Measurements from ENCODE around the gene SOX5. TPM values are rescaled to one million over a fixed set of nuclear protein-coding genes. Genes with fewer than 3 reads are reported as not detected.

SOX5 gene
- total and polyA plus RNA-seq, 2 experiments from 2014 or later: 14.8 to 26.4 TPM

GRCh38 chr12:23555180-23555824 lies 394.2 kb downstream of the SOX5 start:
- no peaks in the 10 kb centered on the region for H4K20me1 ChIP-seq (ENCODE audit: insufficient read depth, poor library complexity, severe bottlenecking)
- no peak for TF ChIP-seq EZH2phosphoT487 (IDR thresholded peaks at IDR 0.05; ENCODE audit: low read depth, severe bottlenecking, unreplicated experiment)
- H3K36me3 ChIP-seq (replicated peaks; ENCODE audit: insufficient read depth, low read depth): no peaks in the 10 kb centered on the region
- no peak overlapping the region for H3K27ac ChIP-seq
- H3K4me2 ChIP-seq: no peak overlapping the region
- no peaks in the 10 kb centered on the region for H3K9me2 ChIP-seq (replicated peaks; ENCODE audit: insufficient read depth)
- H2AFZ ChIP-seq: no peak overlapping the region
- H3K4me3 ChIP-seq: no peak overlapping the region
- 80% methylated on average over 4 of the region's 4 CpGs for WGBS (ENCODE audit: low lambda C conversion rate, missing lambda C conversion rate)
- no peaks in the 10 kb centered on the region for H3K79me2 ChIP-seq
- no peak for DNase-seq (ENCODE audit: low spot score)
- H3K9me3 ChIP-seq (ENCODE audit: low read depth): no peaks in the 10 kb centered on the region
- peaks cover 7% of the 10 kb centered on the region for H3K4me1 ChIP-seq (ENCODE audit: insufficient read depth)
- no peaks in the 10 kb centered on the region for H3K27me3 ChIP-seq

GRCh38 chr12:23552417-23552816 lies 397.1 kb downstream of the SOX5 start:
- no peak for TF ChIP-seq EZH2 (IDR thresholded peaks at IDR 0.05; ENCODE audit: borderline replicate concordance)
- TF ChIP-seq EZH2phosphoT487 (IDR thresholded peaks at IDR 0.05; ENCODE audit: low read depth, severe bottlenecking, unreplicated experiment): no peak
- no peak for TF ChIP-seq CTCF (IDR thresholded peaks at IDR 0.05; ENCODE audit: poor library complexity)
- no peaks in the 10 kb centered on the region for H3K9me3 ChIP-seq (ENCODE audit: low read depth)
- no peak overlapping the region for H3K27ac ChIP-seq
- H3K4me1 ChIP-seq (ENCODE audit: insufficient read depth): peaks cover 15% of the 10 kb centered on the region
- no peak overlapping the region for H2AFZ ChIP-seq
- H3K27me3 ChIP-seq: no peaks in the 10 kb centered on the region
- H4K20me1 ChIP-seq (ENCODE audit: insufficient read depth, poor library complexity, severe bottlenecking): no peaks in the 10 kb centered on the region
- H3K36me3 ChIP-seq (replicated peaks; ENCODE audit: insufficient read depth, low read depth): no peaks in the 10 kb centered on the region
- 91% methylated on average over 1 of the region's 1 CpG for WGBS (ENCODE audit: low lambda C conversion rate, missing lambda C conversion rate)
- H3K4me3 ChIP-seq: no peak overlapping the region
- H3K79me2 ChIP-seq: no peaks in the 10 kb centered on the region
- no peak overlapping the region for H3K4me2 ChIP-seq
- no peak for DNase-seq (ENCODE audit: low spot score)
- no peaks in the 10 kb centered on the region for H3K9me2 ChIP-seq (replicated peaks; ENCODE audit: insufficient read depth)

- Histone ChIP-seq H3K27me3 (no peaks in the 10 kb centered on the region), H3K9me3 (ENCODE audit: low read depth) (no peaks in the 10 kb centered on the region), H3K4me3 (no peak overlapping the region), H3K36me3 (replicated peaks; ENCODE audit: insufficient read depth, low read depth) (no peaks in the 10 kb centered on the region), H3K27ac (no peak overlapping the region), H3K4me1 (ENCODE audit: insufficient read depth) (peaks cover 15% of the 10 kb centered on the region), H3K4me2 (no peak overlapping the region), H4K20me1 (ENCODE audit: insufficient read depth, poor library complexity, severe bottlenecking) (no peaks in the 10 kb centered on the region), H2AFZ (no peak overlapping the region), H3K9me2 (replicated peaks; ENCODE audit: insufficient read depth) (no peaks in the 10 kb centered on the region), H3K79me2 (no peaks in the 10 kb centered on the region)
- TF ChIP-seq EZH2phosphoT487 (IDR thresholded peaks at IDR 0.05; ENCODE audit: low read depth, severe bottlenecking, unreplicated experiment): no peak
- WGBS (ENCODE audit: low lambda C conversion rate, missing lambda C conversion rate): 52% methylated on average over 2 of the region's 2 CpGs
- no peak for DNase-seq (ENCODE audit: low spot score)
Measured at GRCh38 chr12:23550753-23551152, 398.7 kb downstream of the SOX5 start.

GRCh38 chr12:23548742-23549141 lies 400.7 kb downstream of the SOX5 start:
- H3K36me3 ChIP-seq (replicated peaks; ENCODE audit: insufficient read depth, low read depth): no peaks in the 10 kb centered on the region
- H4K20me1 ChIP-seq (ENCODE audit: insufficient read depth, poor library complexity, severe bottlenecking): no peaks in the 10 kb centered on the region
- DNase-seq (ENCODE audit: low spot score): no peak
- no peak overlapping the region for H3K27ac ChIP-seq
- H3K4me3 ChIP-seq: no peak overlapping the region
- H3K9me2 ChIP-seq (replicated peaks; ENCODE audit: insufficient read depth): no peaks in the 10 kb centered on the region
- no peak overlapping the region for H2AFZ ChIP-seq
- H3K79me2 ChIP-seq: no peaks in the 10 kb centered on the region
- no peaks in the 10 kb centered on the region for H3K9me3 ChIP-seq (ENCODE audit: low read depth)
- no peak overlapping the region for H3K4me2 ChIP-seq
- no peaks in the 10 kb centered on the region for H3K27me3 ChIP-seq
- TF ChIP-seq EZH2 (IDR thresholded peaks at IDR 0.05; ENCODE audit: borderline replicate concordance) (no peak), CTCF (IDR thresholded peaks at IDR 0.05; ENCODE audit: poor library complexity) (no peak), EZH2phosphoT487 (IDR thresholded peaks at IDR 0.05; ENCODE audit: low read depth, severe bottlenecking, unreplicated experiment) (no peak)
- peaks cover 15% of the 10 kb centered on the region for H3K4me1 ChIP-seq (ENCODE audit: insufficient read depth)

Data from hepatocyte (in vitro differentiated cells).